ENCODE results near the gene TMEM87B.
"Not testable (repeated sequence)": the region's sequence is repeated elsewhere in the genome, so short reads cannot be mapped to it uniquely, and the experiment has no call there.

Gene TMEM87B

GRCh38 chr2:112075490-112076260 is 20.6 kb downstream of the TMEM87B start:
- no peak for DNase-seq

GRCh38 chr2:112077814-112078213 is 22.7 kb downstream of the TMEM87B start:
- DNase-seq = no peak

DNA sequence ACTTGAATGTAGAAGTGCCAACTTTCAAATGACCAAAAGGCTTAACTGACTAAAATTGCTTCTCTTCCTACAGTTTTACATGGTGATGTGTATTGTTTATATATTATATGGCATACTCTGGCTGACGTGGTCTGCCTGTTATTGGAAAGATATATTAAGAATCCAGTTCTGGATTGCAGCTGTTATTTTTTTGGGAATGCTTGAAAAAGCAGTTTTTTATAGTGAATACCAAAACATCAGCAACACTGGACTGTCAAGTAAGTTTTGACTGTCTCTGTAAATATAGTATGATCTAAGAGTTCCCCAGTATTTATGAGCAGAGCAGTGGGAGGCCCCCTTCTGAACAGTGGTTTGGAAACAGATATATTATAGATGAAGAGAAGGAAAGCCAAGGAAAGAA is 26.2 kb downstream of the TMEM87B start:
- no peak for DNase-seq

- no peak for DNase-seq
These were observed 29.8 kb downstream of the TMEM87B start for GRCh38 chr2:112084689-112085374.

DNA sequence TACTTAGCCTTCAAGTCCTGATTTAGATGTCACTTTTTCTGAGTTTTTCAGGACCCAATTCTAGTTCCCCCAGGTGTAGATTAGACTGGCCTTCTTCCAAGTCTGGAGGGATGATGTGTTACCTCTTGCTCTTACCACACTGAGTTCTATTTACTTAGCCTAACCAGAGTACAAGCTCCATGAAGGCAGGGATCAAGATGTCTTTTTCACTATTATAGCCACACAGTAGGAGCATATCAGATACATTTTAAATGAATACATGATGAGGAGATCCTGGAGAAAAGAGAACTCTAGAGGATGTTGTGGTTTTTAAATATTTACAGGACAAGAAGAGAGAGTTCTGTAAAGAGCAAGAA is 30.3 kb downstream of the TMEM87B start:
- DNase-seq = no peak

DNA sequence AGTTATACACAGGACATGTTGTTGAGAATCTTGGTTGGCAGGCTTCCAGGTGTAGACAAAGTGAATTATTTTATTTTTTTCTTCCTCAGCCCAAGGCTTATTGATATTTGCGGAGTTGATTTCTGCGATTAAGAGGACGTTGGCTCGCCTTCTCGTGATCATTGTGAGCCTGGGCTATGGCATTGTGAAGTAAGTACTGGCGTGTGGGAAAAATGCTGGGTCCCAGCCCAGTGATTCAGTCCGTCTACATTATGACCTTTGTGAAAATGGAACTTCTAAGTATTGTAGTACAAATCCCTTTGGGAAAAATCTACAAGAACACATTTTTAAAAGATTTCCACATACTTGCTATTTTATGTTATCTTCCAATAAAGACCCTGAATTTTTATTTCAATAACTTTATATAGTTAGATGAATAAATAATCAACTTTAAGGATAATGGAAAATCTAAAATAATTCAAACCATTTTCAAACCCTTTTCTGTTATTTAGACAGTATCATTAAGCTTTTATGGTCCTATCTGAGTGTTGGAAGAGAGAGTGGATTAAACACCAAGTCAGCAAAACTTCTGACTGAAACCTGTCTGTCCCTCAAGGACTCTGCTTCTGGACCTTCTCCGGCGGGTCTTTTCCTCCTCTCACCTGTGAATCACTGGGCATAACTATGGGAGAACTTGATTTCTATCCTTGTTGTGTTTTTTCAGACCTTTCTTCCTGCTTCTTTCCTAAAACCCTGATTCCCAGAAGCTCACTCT is 31.0 kb downstream of the TMEM87B start:
- no peak for DNase-seq

- DNase-seq = no peak
These were observed 32.4 kb downstream of the TMEM87B start for GRCh38 chr2:112087346-112088020.

DNA sequence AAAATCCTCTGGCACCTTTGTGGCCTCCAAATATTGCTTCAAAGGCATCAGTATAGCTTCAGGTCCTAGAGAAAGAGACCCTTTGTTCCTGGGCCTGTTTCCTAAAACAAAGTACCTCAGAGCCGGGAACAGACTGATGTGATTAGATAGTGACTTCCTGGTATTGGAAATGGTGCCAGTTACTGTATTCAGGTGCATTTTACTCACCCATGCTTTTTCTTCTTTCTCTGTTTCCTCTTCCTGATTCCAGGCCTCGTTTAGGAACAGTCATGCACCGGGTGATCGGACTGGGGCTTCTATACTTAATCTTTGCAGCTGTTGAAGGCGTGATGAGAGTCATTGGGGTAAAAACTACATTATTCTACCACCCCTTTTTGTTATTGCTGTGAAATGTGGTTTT is 34.3 kb downstream of the TMEM87B start:
- DNase-seq = no peak

GRCh38 chr2:112092286-112093041 is 37.4 kb downstream of the TMEM87B start:
- no peak for DNase-seq

DNA sequence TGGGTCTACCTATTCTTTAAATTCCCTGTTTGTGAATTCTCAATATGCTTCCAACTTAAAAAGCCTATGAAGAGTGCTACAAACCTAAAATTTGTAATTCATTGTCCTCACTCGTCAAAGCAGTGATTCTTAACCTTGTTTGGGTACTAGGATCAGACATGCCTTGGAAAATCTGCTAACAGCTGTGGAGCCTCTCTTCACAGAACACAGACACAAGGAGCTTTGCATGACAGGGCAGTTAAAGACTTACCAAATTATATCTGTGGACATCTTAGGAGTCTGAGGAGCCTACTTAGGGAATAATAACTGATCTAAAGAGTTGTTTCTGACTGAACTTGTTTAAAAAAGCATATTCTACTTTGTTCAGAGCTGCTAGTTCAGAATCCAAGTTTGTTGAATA is 38.1 kb downstream of the TMEM87B start:
- no peak for DNase-seq

DNA sequence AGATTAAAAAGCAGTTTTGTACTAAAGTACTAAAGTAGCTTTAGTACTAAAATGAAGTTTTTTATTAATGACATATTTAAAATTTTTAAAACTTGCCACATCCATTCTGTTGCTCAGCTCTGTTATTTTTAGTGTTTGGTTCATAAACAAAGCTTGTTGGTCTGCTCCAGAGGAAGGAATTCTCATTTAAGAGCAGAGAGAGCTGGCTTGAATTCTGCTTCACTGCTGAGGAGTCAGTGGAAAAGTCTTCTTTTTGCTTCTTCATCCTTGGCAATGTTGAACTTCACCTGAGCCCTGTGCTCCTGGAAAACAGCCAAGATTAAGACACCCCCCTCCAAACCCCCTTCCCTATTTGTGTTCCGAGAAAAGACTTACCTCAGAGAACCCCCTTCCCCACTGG is 40.6 kb downstream of the TMEM87B start:
- no peak for DNase-seq

DNA sequence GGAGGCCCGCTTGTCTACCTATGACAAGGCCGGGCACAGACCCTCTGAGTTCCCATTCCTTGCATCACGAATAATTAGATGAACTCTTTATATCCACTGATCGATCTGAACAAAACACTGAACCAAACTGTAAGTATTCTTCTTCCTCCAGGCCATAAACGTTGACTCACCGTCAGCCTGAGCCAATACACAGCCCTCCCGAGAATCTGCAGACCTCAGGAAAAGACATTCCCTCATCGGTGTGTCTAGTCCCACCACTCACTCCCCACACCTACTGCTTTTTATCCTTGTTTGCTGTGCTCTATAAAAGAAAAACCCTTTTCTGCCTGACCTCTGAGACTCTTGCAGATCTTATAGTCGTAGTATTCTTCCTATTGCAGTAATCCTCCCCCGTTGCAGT is 41.0 kb downstream of the TMEM87B start:
- DNase-seq = no peak

GRCh38 chr2:112108178-112108832 is 53.2 kb downstream of the TMEM87B start:
- DNase-seq = no peak

- no peak for DNase-seq
These were observed 54.2 kb downstream of the TMEM87B start for GRCh38 chr2:112109278-112109677.

DNA sequence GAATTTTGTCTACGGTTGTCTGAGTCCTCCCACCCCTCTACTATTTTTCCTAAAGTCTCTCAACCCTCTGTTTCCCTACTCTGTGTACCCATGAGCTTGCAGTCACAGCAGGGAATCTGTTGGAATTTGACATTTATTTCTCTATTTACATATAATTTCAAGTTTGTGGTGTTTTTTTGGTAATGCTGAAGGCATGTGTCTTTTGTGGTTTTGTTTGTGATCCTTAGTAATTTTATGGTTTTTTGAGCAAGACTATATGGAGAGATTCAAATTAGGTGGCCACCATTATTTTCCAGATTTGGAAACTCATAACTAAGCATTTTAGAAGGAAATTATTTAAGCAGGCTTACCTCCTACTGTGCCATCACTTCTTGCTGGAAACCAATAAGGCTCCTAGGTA is 55.9 kb downstream of the TMEM87B start:
- no peak for DNase-seq

DNA sequence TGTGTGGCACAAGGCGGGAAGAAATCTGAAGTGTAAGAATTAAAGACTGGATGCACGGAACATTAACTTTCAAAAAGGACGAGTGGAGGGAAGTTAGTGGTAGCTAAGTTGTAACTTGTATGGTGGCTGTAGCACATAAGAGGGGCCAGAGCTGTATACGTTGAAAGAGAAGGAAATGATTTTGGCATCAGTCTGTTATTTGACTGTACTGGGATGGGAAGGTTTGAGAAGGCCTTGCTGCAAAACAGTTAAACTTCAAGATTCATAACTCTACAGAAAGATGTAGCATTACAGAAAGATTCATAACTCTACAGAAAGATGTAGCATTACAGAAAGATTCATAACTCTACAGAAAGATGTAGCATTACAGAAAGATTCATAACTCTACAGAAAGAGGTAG is 58.3 kb downstream of the TMEM87B start:
- not testable (repeated sequence) for DNase-seq

- DNase-seq = no peak
These were observed 63.1 kb downstream of the TMEM87B start for GRCh38 chr2:112118148-112118547.

DNA sequence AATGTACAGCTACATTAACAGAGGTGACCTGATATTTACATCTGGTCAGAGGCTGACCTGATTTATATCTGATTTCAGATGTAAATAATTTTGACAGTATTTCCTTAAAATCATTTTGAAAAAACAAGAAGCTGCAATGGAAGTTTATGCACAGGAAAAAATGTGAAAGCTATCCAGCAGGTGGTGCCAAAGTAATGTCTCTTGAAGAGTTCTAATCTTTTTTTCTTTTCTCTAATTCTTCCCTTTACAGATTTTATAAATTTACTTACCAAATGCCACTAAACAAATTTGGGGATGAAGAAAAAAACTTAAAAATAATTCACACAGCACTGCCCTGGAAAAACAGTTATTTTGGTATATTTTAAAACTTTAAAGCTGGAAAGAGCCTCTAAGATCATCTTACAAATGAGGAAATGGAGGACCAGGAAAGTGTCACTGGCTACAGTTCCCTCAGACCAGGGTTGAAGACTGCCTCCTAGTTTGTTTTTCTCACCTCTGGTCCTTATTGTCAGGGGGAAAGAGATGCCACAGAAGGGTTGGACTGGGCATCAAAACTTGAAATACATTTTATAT is 66.7 kb downstream of the TMEM87B start:
- DNase-seq = peak; percentile 59

- no peak for DNase-seq
These were observed 74.0 kb downstream of the TMEM87B start for GRCh38 chr2:112129060-112129459.

DNA sequence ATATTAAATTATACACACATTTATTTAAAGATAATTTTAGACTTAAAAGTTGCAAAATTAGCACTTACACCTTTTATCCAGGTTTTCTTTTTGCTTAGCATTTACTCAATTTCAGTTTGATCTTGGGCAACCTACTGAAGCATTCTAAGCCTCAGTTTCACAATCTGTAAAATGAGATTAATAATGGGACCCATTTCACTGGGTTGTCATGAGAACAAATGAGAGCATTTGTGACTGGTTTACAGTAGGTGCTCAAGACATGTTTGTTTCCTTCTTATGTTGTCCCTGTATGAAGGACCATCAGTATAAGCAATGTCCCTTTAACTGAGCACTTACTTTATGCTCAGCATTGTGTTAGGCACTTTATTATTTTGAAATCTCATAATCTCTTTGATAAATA is 78.3 kb downstream of the TMEM87B start:
- DNase-seq = no peak

DNA sequence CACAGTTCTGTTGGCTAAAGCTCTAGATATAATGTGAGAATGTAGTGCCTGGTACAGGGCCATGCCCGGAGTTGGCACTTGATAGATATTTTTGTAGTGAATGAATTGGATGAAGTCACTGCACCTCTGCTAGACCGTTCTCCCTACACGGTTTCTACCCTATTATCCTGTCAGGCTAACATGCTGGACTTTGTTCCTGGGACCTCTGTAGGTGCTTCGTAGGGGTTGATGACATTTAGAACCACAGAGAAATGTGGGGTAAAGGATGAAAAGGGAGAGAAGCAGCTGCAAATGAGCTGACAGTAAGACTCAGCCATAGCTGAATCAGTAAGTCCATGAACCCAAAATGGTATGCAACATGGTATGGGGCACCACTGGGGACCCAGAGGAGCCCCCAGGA is 79.1 kb downstream of the TMEM87B start:
- DNase-seq = no peak

- no peak for DNase-seq
These were observed 81.0 kb downstream of the TMEM87B start for GRCh38 chr2:112136096-112136495.

Data from activated T-cell treated with anti-CD3 and anti-CD28 coated beads for 4 hours (primary cell).